PC-3 (cell line): ENCODE measurements around the gene OSBPL6. TPM values are rescaled to one million over a fixed set of nuclear protein-coding genes. Genes with fewer than 3 reads are reported as not detected.

Experiments used
- ATAC-seq: fragments of 200-7000 bp; cut with Tn5 transposase; 2 replicates; pipeline ENCODE4 v1.9.1; 2020; ENCODE audit warnings: mild to moderate bottlenecking, moderate library complexity
- BruUV-seq: library from RNA; stranded (reverse); fragments of 400-500 nt; replicated peaks from 2 replicates; lab custom pipeline; 2021; lab: Mats Ljungman, UMichigan
- CTCF ChIA-PET: fragments of 300-600 bp; sonication (Branson Sonifier 250); formaldehyde crosslinking; loops from one replicate; lab custom pipeline; 2022; ENCODE audit warnings: antibody characterized with exemption; lab: Charles Lee
- POLR2A ChIA-PET: fragments of 300-600 bp; sonication (Branson Sonifier 250); formaldehyde crosslinking; loops from one replicate; lab custom pipeline; 2022; ENCODE audit warnings: antibody characterized with exemption; ENCODE audit not compliant: unreplicated experiment; lab: Charles Lee
- DNase-seq: peaks from one replicate; pipeline ENCODE4 v3.0.0-alpha.2; 2015
- H2AFZ ChIP-seq: fragments of 300-600 bp; sonication (generic); 2 replicates; pipeline ENCODE4 v1.6.0; 2016; ENCODE audit warnings: antibody characterized with exemption, low read length
- H3F3A ChIP-seq: fragments of 300-600 bp; sonication (generic); one replicate; pipeline ENCODE4 v1.6.0; 2017; ENCODE audit warnings: antibody characterized with exemption, low read length, control low read depth, mild to moderate bottlenecking; ENCODE audit not compliant: unreplicated experiment
- H3K27ac ChIP-seq: fragments of 300-600 bp; sonication (generic); 2 replicates; pipeline ENCODE4 v1.5.1; 2016; ENCODE audit warnings: mild to moderate bottlenecking, low read length
- H3K27me3 ChIP-seq: fragments of 300-600 bp; sonication (generic); 2 replicates; pipeline ENCODE4 v1.6.1; 2016; ENCODE audit warnings: low read length, mixed read lengths
- H3K36me3 ChIP-seq: fragments of 300-600 bp; sonication (generic); 2 replicates; pipeline ENCODE4 v1.6.1; 2016; ENCODE audit warnings: low read depth, mixed run types, low read length, mixed read lengths
- H3K4me1 ChIP-seq: fragments of 300-600 bp; sonication (generic); 2 replicates; pipeline ENCODE4 v1.5.1; 2016; ENCODE audit warnings: low read length; ENCODE audit not compliant: insufficient read depth
- H3K4me2 ChIP-seq: fragments of 300-600 bp; sonication (generic); 2 replicates; pipeline ENCODE4 v1.6.0; 2016; ENCODE audit warnings: low read length
- H3K4me3 ChIP-seq: fragments of 300-600 bp; sonication (generic); 2 replicates; pipeline ENCODE4 v1.5.1; 2016; ENCODE audit warnings: mild to moderate bottlenecking, low read length, mixed read lengths
- H3K79me2 ChIP-seq: fragments of 300-600 bp; sonication (generic); 2 replicates; pipeline ENCODE4 v1.6.1; 2017; ENCODE audit warnings: low read length, mixed read lengths
- H3K9ac ChIP-seq: fragments of 300-600 bp; sonication (generic); 2 replicates; pipeline ENCODE4 v1.6.0; 2016; ENCODE audit warnings: mild to moderate bottlenecking, low read length
- H3K9me2 ChIP-seq: fragments of 300-600 bp; sonication (generic); replicated peaks from 2 replicates; pipeline ENCODE4 v1.6.1; 2016; ENCODE audit warnings: mixed run types, low read length, mixed read lengths
- H3K9me3 ChIP-seq: fragments of 300-600 bp; sonication (generic); 2 replicates; pipeline ENCODE4 v1.6.1; 2016; ENCODE audit warnings: low read length, mixed read lengths
- H4K20me1 ChIP-seq: fragments of 300-600 bp; sonication (generic); 2 replicates; pipeline ENCODE4 v1.6.1; 2016; ENCODE audit warnings: low read length, mixed read lengths
- CTCF ChIP-seq: fragments of 300-600 bp; sonication (generic); conservative IDR thresholded peaks from 2 replicates; pipeline ENCODE4 v1.5.1; 2017; ENCODE audit warnings: antibody characterized with exemption, low read depth, mild to moderate bottlenecking, low read length
- EZH2 ChIP-seq: fragments of 300-600 bp; sonication (generic); IDR thresholded peaks from one replicate; pipeline ENCODE4 v1.6.1; 2017; ENCODE audit warnings: antibody characterized with exemption, mild to moderate bottlenecking, low read length; ENCODE audit not compliant: unreplicated experiment
- EZH2phosphoT487 ChIP-seq: fragments of 300-600 bp; sonication (generic); IDR thresholded peaks from 2 replicates; pipeline ENCODE4 v1.6.1; 2018; ENCODE audit warnings: mild to moderate bottlenecking, antibody characterized with exemption, low read length, borderline replicate concordance
- intact Hi-C: fragments of 100-400 bp; cut with micrococcal nuclease; formaldehyde crosslinking; loops from 2 replicates; pipeline ENCODE4 v1.9.0; 2023
- total RNA-seq: library from RNA; depleted of rRNA; stranded (reverse); fragments of >200 nt; gene quantifications from 2 replicates; pipeline ENCODE4 v1.2.3, GENCODE V29; 2014

OSBPL6 gene
- total RNA-seq, 1 experiment from 2014 or later: 4.0 TPM

- TF ChIP-seq EZH2phosphoT487: no peak
- no peak for TF ChIP-seq CTCF
- no peak for TF ChIP-seq EZH2
These were observed 197.9 kb downstream of the OSBPL6 start for GRCh38 chr2:178392215-178392614.

GRCh38 chr2:178394859-178395258 lies 200.5 kb downstream of the OSBPL6 start:
- intact Hi-C loops: loop anchor here (5.0 kb wide), 1 partner anchor 263 kb away; no protein-coding TSS in a partner anchor
- ATAC-seq (no peak), DNase-seq (no peak)
- BruUV-seq: no TSS peak
- Histone ChIP-seq H3K79me2 (no peaks in the 10 kb centered on the region), H3K27me3 (no peaks in the 10 kb centered on the region), H2AFZ (no peak overlapping the region), H3K9me2 (no peaks in the 10 kb centered on the region), H3K27ac (no peak overlapping the region), H3K4me3 (no peak overlapping the region), H3K4me2 (no peak overlapping the region), H4K20me1 (no peaks in the 10 kb centered on the region), H3K9ac (no peak overlapping the region), H3K9me3 (no peaks in the 10 kb centered on the region), H3K4me1 (peaks cover 11% of the 10 kb centered on the region; the same call in 1 of the 2 replicates), H3F3A (no peaks in the 10 kb centered on the region), H3K36me3 (no peaks in the 10 kb centered on the region)
- CTCF ChIA-PET: no interaction called here
- TF ChIP-seq EZH2: no peak
- TF ChIP-seq EZH2phosphoT487: no peak
- TF ChIP-seq CTCF: no peak
- POLR2A ChIA-PET: interaction anchor here (0.6 kb wide), 1 partner anchor 55 kb away, joined by 6 read pairs; no protein-coding TSS in a partner anchor

More at GRCh38 chr2:178392215-178392614, 197.9 kb downstream of the OSBPL6 start:
- ChIA-PET POLR2A (interaction anchor here (0.5 to 0.6 kb wide), 4 partner anchors 28 to 1685 kb away, joined by 4 to 5 read pairs (median 4); no protein-coding TSS in a partner anchor), CTCF (interaction anchor here (0.5 to 1.5 kb wide), 3 partner anchors 22 to 90 kb away, joined by 3 to 9 read pairs (median 7); no protein-coding TSS in a partner anchor)
- intact Hi-C loops: no loop called here
- Histone ChIP-seq H3K27ac (peak overlapping the region; percentile 50), H3K79me2 (no peaks in the 10 kb centered on the region), H3K36me3 (no peaks in the 10 kb centered on the region), H3F3A (no peaks in the 10 kb centered on the region), H3K9ac (no peak overlapping the region), H3K4me1 (peaks cover 12% of the 10 kb centered on the region), H3K4me3 (no peak overlapping the region), H4K20me1 (no peaks in the 10 kb centered on the region), H2AFZ (no peak overlapping the region), H3K9me3 (no peaks in the 10 kb centered on the region), H3K9me2 (no peaks in the 10 kb centered on the region), H3K4me2 (peak overlapping the region; percentile 8; the same call in 1 of the 2 replicates), H3K27me3 (no peaks in the 10 kb centered on the region)
- BruUV-seq: no TSS peak
- DNase-seq: peak; percentile 89
- ATAC-seq: peak; percentile 82

GRCh38 chr2:178395295-178395694 lies 201.0 kb downstream of the OSBPL6 start:
- ChIA-PET CTCF (no interaction called here), POLR2A (interaction anchor here (0.6 kb wide), 1 partner anchor 55 kb away, joined by 6 read pairs; no protein-coding TSS in a partner anchor)
- H3F3A ChIP-seq: no peaks in the 10 kb centered on the region
- TF ChIP-seq EZH2 (no peak), CTCF (no peak), EZH2phosphoT487 (no peak)
- H3K9ac ChIP-seq: no peak overlapping the region
- DNase-seq (no peak), ATAC-seq (no peak)
- H3K36me3 ChIP-seq: no peaks in the 10 kb centered on the region
- H3K4me1 ChIP-seq: peaks cover 11% of the 10 kb centered on the region; the same call in 1 of the 2 replicates
- no peaks in the 10 kb centered on the region for H3K79me2 ChIP-seq
- no peaks in the 10 kb centered on the region for H3K9me2 ChIP-seq
- H3K4me3 ChIP-seq: no peak overlapping the region
- H2AFZ ChIP-seq: no peak overlapping the region
- H3K27ac ChIP-seq: no peak overlapping the region
- no peaks in the 10 kb centered on the region for H3K27me3 ChIP-seq
- intact Hi-C loops: loop anchor here (5.0 kb wide), 1 partner anchor 263 kb away; no protein-coding TSS in a partner anchor
- H3K9me3 ChIP-seq: no peaks in the 10 kb centered on the region
- H3K4me2 ChIP-seq: no peak overlapping the region
- H4K20me1 ChIP-seq: no peaks in the 10 kb centered on the region
- no TSS peak for BruUV-seq
